GM12874 (cell line): ENCODE measurements around the gene IL5.

Experiments
- CTCF ChIP-seq: IDR thresholded peaks from 2 replicates; pipeline ENCODE4 v1.5.1; 2011; ENCODE audit warnings: low read depth, mild to moderate bottlenecking, control low read depth, low read length, moderate library complexity; ENCODE audit not compliant: insufficient read depth

The IL5 gene

GRCh38 chr5:132543472-132544201 is at the start of gene IL5:
TSS of gene IL5 (minus strand) at chr5:132543522. CDS start at chr5:132543478, 44 bp downstream.
- TF ChIP-seq CTCF = no peak

GRCh38 chr5:132592521-132592920 is 49.2 kb upstream of the IL5 start:
- no peak for TF ChIP-seq CTCF

- TF ChIP-seq CTCF = no peak
Measured at GRCh38 chr5:132591145-132591544, 47.8 kb upstream of the IL5 start.

- TF ChIP-seq CTCF = no peak
Measured at GRCh38 chr5:132589467-132589866, 46.1 kb upstream of the IL5 start.

- TF ChIP-seq CTCF = no peak
Measured at GRCh38 chr5:132586063-132586462, 42.7 kb upstream of the IL5 start.

- TF ChIP-seq CTCF = no peak
Measured at GRCh38 chr5:132576123-132576522, 32.8 kb upstream of the IL5 start.

- no peak for TF ChIP-seq CTCF
Measured at GRCh38 chr5:132566657-132567056, 23.3 kb upstream of the IL5 start.

GRCh38 chr5:132561601-132562000 is 18.3 kb upstream of the IL5 start:
- no peak for TF ChIP-seq CTCF
